CD14-positive monocyte (primary cell): ENCODE results near the gene ADNP2. TPM values are rescaled to one million over a fixed set of nuclear protein-coding genes. Genes with fewer than 3 reads are reported as not detected.

Source experiments
- DNase-seq, 3 donors: peaks; one replicate each; pipeline ENCODE4 v3.0.0-alpha.2; 2011 to 2022
- H2AFZ ChIP-seq: 2 replicates; pipeline ENCODE4 v1.6.0; 2012; ENCODE audit warnings: mild to moderate bottlenecking, low read depth, low read length, inconsistent platforms; ENCODE audit not compliant: insufficient read depth, poor library complexity, severe bottlenecking
- H3K27ac ChIP-seq, 2 donors: 1 replicate in 1 of 2; 2 replicates in 1 of 2; pipeline ENCODE4 v1.5.1; 2012 to 2013; ENCODE audit warnings: low read length in 2 of 2, control low read depth in 1 of 2, inconsistent platforms in 1 of 2, low read depth in 1 of 2, mild to moderate bottlenecking in 1 of 2
- H3K27me3 ChIP-seq, 2 donors: one replicate each; pipeline versions ENCODE4 v1.6.0 to v1.6.1; 2011 to 2013; ENCODE audit warnings: low read length in 2 of 2; ENCODE audit not compliant: control insufficient read depth in 2 of 2, insufficient read depth in 2 of 2
- H3K36me3 ChIP-seq, 2 donors: replicated peaks in 1 of 2; 1 replicate in 1 of 2; 2 replicates in 1 of 2; pipeline versions ENCODE4 v1.5.1 to v1.6.1; 2012 to 2013; ENCODE audit warnings: low read length in 2 of 2, control low read depth in 1 of 2, inconsistent platforms in 1 of 2, mild to moderate bottlenecking in 1 of 2; ENCODE audit not compliant: insufficient read depth in 2 of 2, control insufficient read depth in 1 of 2
- H3K4me1 ChIP-seq, 2 donors: 1 replicate in 1 of 2; 2 replicates in 1 of 2; pipeline versions ENCODE4 v1.5.1 to v1.6.1; 2012 to 2013; ENCODE audit warnings: low read length in 2 of 2, control low read depth in 1 of 2, inconsistent platforms in 1 of 2, mild to moderate bottlenecking in 1 of 2, moderate library complexity in 1 of 2; ENCODE audit not compliant: insufficient read depth in 2 of 2, control insufficient read depth in 1 of 2
- H3K4me2 ChIP-seq: replicated peaks from 2 replicates; pipeline ENCODE3; 2012; ENCODE audit warnings: low read length, moderate library complexity, mild to moderate bottlenecking; ENCODE audit not compliant: poor library complexity, severe bottlenecking; ENCODE audit errors: extremely low read depth
- H3K4me3 ChIP-seq, 3 experiments: fragments of 200-600 bp in 1 of 3; sonication (generic) in 1 of 3; replicated peaks in 1 of 3; 1 replicate in 2 of 3; 2 replicates in 1 of 3; pipeline ENCODE4 v1.5.1; 2011 to 2013; ENCODE audit warnings: low read length in 3 of 3, mild to moderate bottlenecking in 3 of 3, control low read depth in 2 of 3, low read depth in 2 of 3, inconsistent platforms in 1 of 3, moderate library complexity in 1 of 3
- H3K79me2 ChIP-seq: 2 replicates; pipeline ENCODE4 v1.6.0; 2012; ENCODE audit warnings: mild to moderate bottlenecking, control low read depth, inconsistent platforms, low read length, moderate library complexity; ENCODE audit not compliant: insufficient read depth
- H3K9ac ChIP-seq: 2 replicates; pipeline ENCODE4 v1.6.0; 2017; ENCODE audit warnings: low read length, mild to moderate bottlenecking; ENCODE audit not compliant: insufficient read depth, poor library complexity, severe bottlenecking
- H3K9me3 ChIP-seq, 2 donors: replicated peaks in 1 of 2; 1 replicate in 1 of 2; 2 replicates in 1 of 2; pipeline versions ENCODE4 v1.5.1 to v1.6.1; 2012 to 2013; ENCODE audit warnings: low read length in 2 of 2, control low read depth in 1 of 2; ENCODE audit not compliant: control insufficient read depth in 1 of 2, insufficient read depth in 1 of 2
- H4K20me1 ChIP-seq: 2 replicates; pipeline ENCODE4 v1.6.0; 2012; ENCODE audit warnings: mild to moderate bottlenecking, low read length, control low read depth, moderate library complexity; ENCODE audit not compliant: insufficient read depth
- H3K27ac Mint-ChIP-seq, 7 donors: one replicate each; pipeline ENCODE4 v1.8.0; 2020; ENCODE audit warnings: mild to moderate bottlenecking in 7 of 7, mixed read lengths in 7 of 7, moderate library complexity in 6 of 7, inconsistent platforms in 2 of 7
- H3K27me3 Mint-ChIP-seq, 3 donors: one replicate each; pipeline ENCODE4 v1.8.0; 2021 to 2022; ENCODE audit warnings: low read depth in 3 of 3, mild to moderate bottlenecking in 3 of 3, mixed read lengths in 3 of 3, moderate library complexity in 3 of 3, inconsistent platforms in 1 of 3
- H3K36me3 Mint-ChIP-seq, 2 donors: one replicate each; pipeline ENCODE4 v1.8.0; 2020; ENCODE audit warnings: mixed read lengths in 2 of 2, inconsistent platforms in 1 of 2, mild to moderate bottlenecking in 1 of 2
- H3K4me1 Mint-ChIP-seq: one replicate; pipeline ENCODE4 v1.8.0; 2020; ENCODE audit warnings: mild to moderate bottlenecking, mixed read lengths
- H3K4me3 Mint-ChIP-seq, 2 donors: one replicate each; pipeline ENCODE4 v1.8.0; 2020; ENCODE audit warnings: mild to moderate bottlenecking in 2 of 2, mixed read lengths in 2 of 2, moderate library complexity in 1 of 2
- H3K9me3 Mint-ChIP-seq, 7 donors: one replicate each; pipeline ENCODE4 v1.8.0; 2020 to 2022; ENCODE audit warnings: mixed read lengths in 7 of 7, mild to moderate bottlenecking in 6 of 7, moderate library complexity in 6 of 7, inconsistent platforms in 2 of 7
- WGBS: methylation state at CpG from one replicate; pipeline ENCODE4 v1.1.5; 2013; ENCODE audit warnings: missing lambda C conversion rate; ENCODE audit not compliant: insufficient coverage; 5-methylcytosine and 5-hydroxymethylcytosine counted together
- intact Hi-C, 2 donors: fragments of 100-400 bp; cut with micrococcal nuclease; formaldehyde crosslinking; loops; one replicate each; pipeline versions ENCODE4 v1.15.0 to v1.15.1; 2023
- polyA plus RNA-seq, 3 donors: library from polyadenylated mRNA; depleted of rRNA in 1 of 3; unstranded in 2 of 3; stranded (reverse) in 1 of 3; fragments of 300-500 nt in 2 of 3; fragments of >200 nt in 1 of 3; fragmentation: Illumina TruSeq in 2 of 3; gene quantifications; 1 replicate in 2 of 3; 2 replicates in 1 of 3; pipeline ENCODE4 v1.2.3, GENCODE V29; 2012 to 2021
- TF ChIP-seq, protein P1 (sequence below): fragments of 200-600 bp; IDR thresholded peaks from one replicate; pipeline ENCODE4 v1.8.0; 2022; ENCODE audit warnings: antibody characterized with exemption, mild to moderate bottlenecking

Gene ADNP2
- polyA plus RNA-seq, 3 donors: 3.0 to 5.6 (median 3.6) TPM

- no peak overlapping the region for H3K27ac ChIP-seq
- DNase-seq: no peak
- no peaks in the 10 kb centered on the region for H4K20me1 ChIP-seq
- H3K4me3 ChIP-seq: no peak overlapping the region
- peaks cover 19 to 27% (median 21%) of the 10 kb centered on the region in 7 donors for H3K9me3 Mint-ChIP-seq
- H3K27me3 Mint-ChIP-seq: peaks cover 13 to 27% (median 14%) of the 10 kb centered on the region in 3 donors
- H3K27me3 ChIP-seq: peaks cover 0 to 7% of the 10 kb centered on the region in 2 donors
- no peaks in the 10 kb centered on the region for H3K4me1 ChIP-seq
- no peak overlapping the region for H3K27ac Mint-ChIP-seq
- H3K9me3 ChIP-seq: peaks cover 19 to 24% of the 10 kb centered on the region in 2 donors
- H3K4me3 Mint-ChIP-seq: no peak overlapping the region
- no peak overlapping the region for H3K9ac ChIP-seq
- no peak overlapping the region for H2AFZ ChIP-seq
- intact Hi-C loops: no loop called here
- no peak overlapping the region for H3K4me2 ChIP-seq
- TF ChIP-seq, protein P1, sequence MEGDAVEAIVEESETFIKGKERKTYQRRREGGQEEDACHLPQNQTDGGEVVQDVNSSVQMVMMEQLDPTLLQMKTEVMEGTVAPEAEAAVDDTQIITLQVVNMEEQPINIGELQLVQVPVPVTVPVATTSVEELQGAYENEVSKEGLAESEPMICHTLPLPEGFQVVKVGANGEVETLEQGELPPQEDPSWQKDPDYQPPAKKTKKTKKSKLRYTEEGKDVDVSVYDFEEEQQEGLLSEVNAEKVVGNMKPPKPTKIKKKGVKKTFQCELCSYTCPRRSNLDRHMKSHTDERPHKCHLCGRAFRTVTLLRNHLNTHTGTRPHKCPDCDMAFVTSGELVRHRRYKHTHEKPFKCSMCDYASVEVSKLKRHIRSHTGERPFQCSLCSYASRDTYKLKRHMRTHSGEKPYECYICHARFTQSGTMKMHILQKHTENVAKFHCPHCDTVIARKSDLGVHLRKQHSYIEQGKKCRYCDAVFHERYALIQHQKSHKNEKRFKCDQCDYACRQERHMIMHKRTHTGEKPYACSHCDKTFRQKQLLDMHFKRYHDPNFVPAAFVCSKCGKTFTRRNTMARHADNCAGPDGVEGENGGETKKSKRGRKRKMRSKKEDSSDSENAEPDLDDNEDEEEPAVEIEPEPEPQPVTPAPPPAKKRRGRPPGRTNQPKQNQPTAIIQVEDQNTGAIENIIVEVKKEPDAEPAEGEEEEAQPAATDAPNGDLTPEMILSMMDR: no peak
- 50% methylated on average over 1 of the region's 2 CpGs for WGBS
- H3K36me3 ChIP-seq: no peaks in the 10 kb centered on the region
- H3K36me3 Mint-ChIP-seq: peaks cover 0 to under 1% of the 10 kb centered on the region in 2 donors
- H3K79me2 ChIP-seq: no peaks in the 10 kb centered on the region
- peaks cover 7% of the 10 kb centered on the region for H3K4me1 Mint-ChIP-seq
Measured at GRCh38 chr18:80168346-80168745, 59.3 kb downstream of the ADNP2 start.

- Mint-ChIP-seq H3K36me3 (no peaks in the 10 kb centered on the region), H3K4me1 (peaks cover 7% of the 10 kb centered on the region), H3K27me3 (peaks cover 13 to 27% (median 15%) of the 10 kb centered on the region in 3 donors), H3K4me3 (no peak overlapping the region), H3K27ac (no peak overlapping the region), H3K9me3 (peaks cover 13 to 21% (median 16%) of the 10 kb centered on the region in 7 donors)
- peaks cover 0 to 7% of the 10 kb centered on the region in 2 donors for H3K27me3 ChIP-seq
- H3K9me3 ChIP-seq: peaks cover 13 to 18% of the 10 kb centered on the region in 2 donors
- no peak overlapping the region for H3K9ac ChIP-seq
- H3K79me2 ChIP-seq: no peaks in the 10 kb centered on the region
- no peaks in the 10 kb centered on the region for H4K20me1 ChIP-seq
- no peak overlapping the region for H2AFZ ChIP-seq
- H3K27ac ChIP-seq: no peak overlapping the region
- H3K4me1 ChIP-seq: no peaks in the 10 kb centered on the region
- 93% methylated on average over 11 of the region's 15 CpGs for WGBS
- no peaks in the 10 kb centered on the region for H3K36me3 ChIP-seq
- TF ChIP-seq, protein P1: no peak
- no peak overlapping the region for H3K4me2 ChIP-seq
- intact Hi-C loops: no loop called here
- no peak for DNase-seq
- H3K4me3 ChIP-seq: no peak overlapping the region
Measured at GRCh38 chr18:80168982-80169381, 59.9 kb downstream of the ADNP2 start.
